ENCODE results near the gene MAPK8IP2. TPM values are rescaled to one million over a fixed set of nuclear protein-coding genes. Genes with fewer than 3 reads are reported as not detected.

MAPK8IP2 gene
- total and polyA plus RNA-seq, 2 of the 13 experiments (the other 11 are each of a cell fraction or from before 2014, with no cell fraction given): 1.3 to 2.6 TPM

- TF ChIP-seq ZFP62 (CRISPR knock-in tag; IDR thresholded peaks at IDR 0.05): no peak
- peak; percentile 25; the same call in 1 of the 2 replicates for TF ChIP-seq ZNF292 (CRISPR knock-in tag; IDR thresholded peaks at IDR 0.05; ENCODE audit: borderline replicate concordance, low read depth)
- TF ChIP-seq XRCC5 (optimal IDR thresholded peaks at IDR 0.05; ENCODE audit: low read length): peak; percentile 56
- TF ChIP-seq ZBTB49 (CRISPR knock-in tag; IDR thresholded peaks at IDR 0.05; ENCODE audit: borderline replicate concordance): no peak
- TF ChIP-seq ZBTB25 (CRISPR knock-in tag; IDR thresholded peaks at IDR 0.05): no peak
- TF ChIP-seq NFAT5 (CRISPR knock-in tag; IDR thresholded peaks at IDR 0.05): no peak
- no peak for TF ChIP-seq ZNF740 (CRISPR knock-in tag; IDR thresholded peaks at IDR 0.05)
- no peak for TF ChIP-seq HCFC1 (IDR thresholded peaks at IDR 0.05; ENCODE audit: low read depth, low read length)
- TF ChIP-seq AHDC1 (CRISPR knock-in tag; IDR thresholded peaks at IDR 0.05; ENCODE audit: borderline replicate concordance): no peak
- TF ChIP-seq ZNF75D (CRISPR knock-in tag; IDR thresholded peaks at IDR 0.05; ENCODE audit: borderline replicate concordance): no peak
- TF ChIP-seq KDM5B (CRISPR knock-in tag; IDR thresholded peaks at IDR 0.05; ENCODE audit: borderline replicate concordance): peak; percentile 35; the same call in 1 of the 2 replicates
- TF ChIP-seq ZNF264 (CRISPR knock-in tag; IDR thresholded peaks at IDR 0.05): 0 out of 2 replicates have a peak, but pooled peaks have one; percentile 14
- TF ChIP-seq TMF1 (CRISPR knock-in tag; IDR thresholded peaks at IDR 0.05; ENCODE audit: low read depth): no peak
- TF ChIP-seq DMAP1 (CRISPR knock-in tag; IDR thresholded peaks at IDR 0.05): 0 out of 2 replicates have a peak, but pooled peaks have one; percentile 14
Measured at GRCh38 chr22:50613291-50613981, 12.8 kb downstream of the MAPK8IP2 start (continued).
